ENCODE measurements around the gene SLC24A4.

The SLC24A4 gene

GRCh38 chr14:92525322-92526095 lies 202.5 kb downstream of the SLC24A4 start:
- peak in 3 of 4 experiments; percentile 33 to 40 (median 34) for DNase-seq

- DNase-seq = peak in 1 of 4 experiments; percentile 30
These were observed 204.8 kb downstream of the SLC24A4 start for GRCh38 chr14:92527721-92528120.

- no peak for DNase-seq
These were observed 205.6 kb downstream of the SLC24A4 start for GRCh38 chr14:92528486-92529100.

GRCh38 chr14:92529903-92530302 lies 206.9 kb downstream of the SLC24A4 start:
- DNase-seq = peak; percentile 38 to 81 (median 48)

- peak; percentile 90 to 96 (median 92) for DNase-seq
These were observed 208.3 kb downstream of the SLC24A4 start for GRCh38 chr14:92531106-92531873.

- peak in 1 of 4 experiments; percentile 31 for DNase-seq
These were observed 209.7 kb downstream of the SLC24A4 start for GRCh38 chr14:92532490-92533163.

- DNase-seq = no peak
These were observed 212.1 kb downstream of the SLC24A4 start for GRCh38 chr14:92534932-92535643.

GRCh38 chr14:92536231-92536630 lies 213.3 kb downstream of the SLC24A4 start:
- DNase-seq = peak in 1 of 4 experiments; percentile 43

GRCh38 chr14:92538412-92538985 lies 215.5 kb downstream of the SLC24A4 start:
- no peak for DNase-seq

- no peak for DNase-seq
These were observed 216.5 kb downstream of the SLC24A4 start for GRCh38 chr14:92539419-92539818.

GRCh38 chr14:92539875-92540274 lies 216.9 kb downstream of the SLC24A4 start:
- peak in 3 of 4 experiments; percentile 38 to 55 (median 40) for DNase-seq

- DNase-seq = peak; percentile 70 to 80 (median 74)
These were observed 217.6 kb downstream of the SLC24A4 start for GRCh38 chr14:92540472-92541048.

- DNase-seq = no peak
These were observed 220.0 kb downstream of the SLC24A4 start for GRCh38 chr14:92542766-92543554.

GRCh38 chr14:92544051-92544720 lies 221.2 kb downstream of the SLC24A4 start:
- no peak for DNase-seq

GRCh38 chr14:92546347-92547053 lies 223.5 kb downstream of the SLC24A4 start:
- peak in 1 of 4 experiments; percentile 46 for DNase-seq

- DNase-seq = peak; percentile 40 to 71 (median 63)
These were observed 226.3 kb downstream of the SLC24A4 start for GRCh38 chr14:92549105-92549858.

GRCh38 chr14:92549859-92550230 lies 226.9 kb downstream of the SLC24A4 start:
- peak; percentile 52 to 77 (median 74) for DNase-seq
